Neural cell (in vitro differentiated cells): ENCODE data around the gene ALB. TPM values are rescaled to one million over a fixed set of nuclear protein-coding genes. Genes with fewer than 3 reads are reported as not detected.

Source experiments
- H2AFZ ChIP-seq: fragments of 200-600, 300-800 bp; sonication (generic), shearing (Covaris generic); 2 replicates; pipeline ENCODE4 v1.6.0; 2014; ENCODE audit warnings: low read depth, mild to moderate bottlenecking, antibody characterized with exemption, low read length, moderate library complexity
- H3F3A ChIP-seq: fragments of 200-600 bp; shearing (Covaris generic); 2 replicates; pipeline ENCODE4 v1.6.1; 2016; ENCODE audit warnings: mild to moderate bottlenecking, moderate library complexity, mixed read lengths, antibody characterized with exemption, low read length; ENCODE audit not compliant: insufficient read depth, poor library complexity, severe bottlenecking
- H3K27ac ChIP-seq: fragments of 200-600, 300-800 bp; sonication (generic), shearing (Covaris generic); 2 replicates; pipeline ENCODE4 v1.5.1; 2014; ENCODE audit warnings: mild to moderate bottlenecking, low read length, moderate library complexity
- H3K27me3 ChIP-seq: fragments of 300-800, 200-600 bp; sonication (generic), shearing (Covaris generic); 2 replicates; pipeline ENCODE4 v1.6.0; 2014; ENCODE audit warnings: mild to moderate bottlenecking, low read depth, low read length, moderate library complexity; ENCODE audit not compliant: insufficient read depth
- H3K36me3 ChIP-seq: fragments of 300-800, 200-600 bp; sonication (generic), shearing (Covaris generic); 2 replicates; pipeline ENCODE4 v1.5.1; 2014; ENCODE audit warnings: mild to moderate bottlenecking, antibody characterized with exemption, low read length, moderate library complexity; ENCODE audit not compliant: insufficient read depth
- H3K4me2 ChIP-seq: fragments of 300-800, 200-600 bp; sonication (generic), shearing (Covaris generic); 2 replicates; pipeline ENCODE4 v1.6.0; 2014; ENCODE audit warnings: mild to moderate bottlenecking, low read length
- H3K4me3 ChIP-seq: fragments of 300-800, 200-600 bp; sonication (generic), shearing (Covaris generic); 2 replicates; pipeline ENCODE4 v1.5.1; 2014; ENCODE audit warnings: mild to moderate bottlenecking, low read length, moderate library complexity
- H3K79me2 ChIP-seq: fragments of 200-600 bp; shearing (Covaris generic); replicated peaks from 2 replicates; pipeline ENCODE4 v1.6.0; 2014; ENCODE audit warnings: mild to moderate bottlenecking, low read length, moderate library complexity; ENCODE audit not compliant: insufficient read depth
- H3K9ac ChIP-seq: fragments of 300-800, 200-600 bp; sonication (generic), shearing (Covaris generic); 2 replicates; pipeline ENCODE4 v1.6.1; 2016; ENCODE audit warnings: mild to moderate bottlenecking, low read length, mixed read lengths
- H3K9me2 ChIP-seq: fragments of 200-600 bp; shearing (Covaris generic); 2 replicates; pipeline ENCODE4 v1.6.1; 2016; ENCODE audit warnings: mild to moderate bottlenecking, low read length, mixed read lengths; ENCODE audit not compliant: insufficient read depth
- H3K9me3 ChIP-seq: fragments of 200-600, 300-800 bp; sonication (generic), shearing (Covaris generic); 2 replicates; pipeline ENCODE4 v1.6.1; 2016; ENCODE audit warnings: mild to moderate bottlenecking, mixed run types, low read length, moderate library complexity, mixed read lengths
- H4K20me1 ChIP-seq: fragments of 200-600 bp; shearing (Covaris generic); 2 replicates; pipeline ENCODE4 v1.6.1; 2016; ENCODE audit warnings: mild to moderate bottlenecking, mixed run types; ENCODE audit not compliant: insufficient read depth
- CTCF ChIP-seq: fragments of 450-650 bp; IDR thresholded peaks from 2 replicates; pipeline ENCODE4 v1.5.1; 2014; ENCODE audit warnings: antibody characterized with exemption, mild to moderate bottlenecking, moderate library complexity; ENCODE audit not compliant: poor library complexity, severe bottlenecking
- EP300 ChIP-seq: fragments of 450-650 bp; conservative IDR thresholded peaks from 2 replicates; pipeline ENCODE4 v1.6.1; 2014; ENCODE audit warnings: antibody characterized with exemption, mild to moderate bottlenecking, moderate library complexity; ENCODE audit not compliant: poor library complexity, severe bottlenecking
- EZH2 ChIP-seq: fragments of 200-600, 300-800 bp; shearing (Covaris generic), sonication (generic); IDR thresholded peaks from 2 replicates; pipeline ENCODE4 v1.6.1; 2014; ENCODE audit warnings: antibody characterized with exemption, low read length, borderline replicate concordance, mild to moderate bottlenecking; ENCODE audit not compliant: insufficient read depth, poor library complexity, severe bottlenecking
- MXI1 ChIP-seq: fragments of 450-650 bp; conservative IDR thresholded peaks from 2 replicates; pipeline ENCODE4 v1.6.1; 2014; ENCODE audit warnings: antibody characterized with exemption, mild to moderate bottlenecking; ENCODE audit not compliant: poor library complexity, severe bottlenecking
- POLR2AphosphoS5 ChIP-seq: IDR thresholded peaks from 2 replicates; pipeline ENCODE4 v1.6.1; 2012
- RAD21 ChIP-seq: fragments of 450-650 bp; conservative IDR thresholded peaks from 2 replicates; pipeline ENCODE4 v1.6.1; 2014; ENCODE audit warnings: antibody characterized with exemption, mild to moderate bottlenecking, moderate library complexity
- SMC3 ChIP-seq: fragments of 450-650 bp; conservative IDR thresholded peaks from 2 replicates; pipeline ENCODE4 v1.6.1; 2014; ENCODE audit warnings: antibody characterized with exemption, mild to moderate bottlenecking, moderate library complexity; ENCODE audit not compliant: poor library complexity
- TAF1 ChIP-seq: IDR thresholded peaks from 2 replicates; pipeline ENCODE4 v1.6.1; 2012; ENCODE audit warnings: low read depth
- polyA plus RNA-seq: library from polyadenylated mRNA; depleted of rRNA; stranded (reverse); fragments of >200 nt; gene quantifications from 2 replicates; pipeline ENCODE4 v1.2.3, GENCODE V29; 2014
- TF ChIP-seq, protein P1 (sequence below): IDR thresholded peaks from 2 replicates; pipeline ENCODE4 v1.6.1; 2012; ENCODE audit warnings: borderline replicate concordance

Gene ALB
- polyA plus RNA-seq, 1 donor from 2014 or later, result 3.4 TPM

- no peaks in the 10 kb centered on the region for H3K9me2 ChIP-seq
- H3K36me3 ChIP-seq, result no peaks in the 10 kb centered on the region
- no peak overlapping the region for H3K4me3 ChIP-seq
- H3K27me3 ChIP-seq, result no peaks in the 10 kb centered on the region
- H3K27ac ChIP-seq, result no peak overlapping the region
- no peaks in the 10 kb centered on the region for H4K20me1 ChIP-seq
- H3K79me2 ChIP-seq, result no peaks in the 10 kb centered on the region
- no peak overlapping the region for H3K9ac ChIP-seq
- no peak overlapping the region for H3K4me2 ChIP-seq
- H3K9me3 ChIP-seq, result no peaks in the 10 kb centered on the region
- TF ChIP-seq POLR2AphosphoS5 (no peak), MXI1 (no peak), RAD21 (no peak), TAF1 (no peak), CTCF (no peak), SMC3 (no peak), EP300 (no peak), EZH2 (no peak)
- TF ChIP-seq, protein P1, sequence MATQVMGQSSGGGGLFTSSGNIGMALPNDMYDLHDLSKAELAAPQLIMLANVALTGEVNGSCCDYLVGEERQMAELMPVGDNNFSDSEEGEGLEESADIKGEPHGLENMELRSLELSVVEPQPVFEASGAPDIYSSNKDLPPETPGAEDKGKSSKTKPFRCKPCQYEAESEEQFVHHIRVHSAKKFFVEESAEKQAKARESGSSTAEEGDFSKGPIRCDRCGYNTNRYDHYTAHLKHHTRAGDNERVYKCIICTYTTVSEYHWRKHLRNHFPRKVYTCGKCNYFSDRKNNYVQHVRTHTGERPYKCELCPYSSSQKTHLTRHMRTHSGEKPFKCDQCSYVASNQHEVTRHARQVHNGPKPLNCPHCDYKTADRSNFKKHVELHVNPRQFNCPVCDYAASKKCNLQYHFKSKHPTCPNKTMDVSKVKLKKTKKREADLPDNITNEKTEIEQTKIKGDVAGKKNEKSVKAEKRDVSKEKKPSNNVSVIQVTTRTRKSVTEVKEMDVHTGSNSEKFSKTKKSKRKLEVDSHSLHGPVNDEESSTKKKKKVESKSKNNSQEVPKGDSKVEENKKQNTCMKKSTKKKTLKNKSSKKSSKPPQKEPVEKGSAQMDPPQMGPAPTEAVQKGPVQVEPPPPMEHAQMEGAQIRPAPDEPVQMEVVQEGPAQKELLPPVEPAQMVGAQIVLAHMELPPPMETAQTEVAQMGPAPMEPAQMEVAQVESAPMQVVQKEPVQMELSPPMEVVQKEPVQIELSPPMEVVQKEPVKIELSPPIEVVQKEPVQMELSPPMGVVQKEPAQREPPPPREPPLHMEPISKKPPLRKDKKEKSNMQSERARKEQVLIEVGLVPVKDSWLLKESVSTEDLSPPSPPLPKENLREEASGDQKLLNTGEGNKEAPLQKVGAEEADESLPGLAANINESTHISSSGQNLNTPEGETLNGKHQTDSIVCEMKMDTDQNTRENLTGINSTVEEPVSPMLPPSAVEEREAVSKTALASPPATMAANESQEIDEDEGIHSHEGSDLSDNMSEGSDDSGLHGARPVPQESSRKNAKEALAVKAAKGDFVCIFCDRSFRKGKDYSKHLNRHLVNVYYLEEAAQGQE, result no peak
- no peak overlapping the region for H2AFZ ChIP-seq
- no peaks in the 10 kb centered on the region for H3F3A ChIP-seq
These were observed 11.7 kb downstream of the ALB start for GRCh38 chr4:73415807-73416238.

- Histone ChIP-seq H3K27ac (no peak overlapping the region), H3K9me2 (no peaks in the 10 kb centered on the region), H3K79me2 (no peaks in the 10 kb centered on the region), H3K4me2 (no peak overlapping the region), H2AFZ (no peak overlapping the region), H3K36me3 (no peaks in the 10 kb centered on the region), H4K20me1 (no peaks in the 10 kb centered on the region), H3K9me3 (no peaks in the 10 kb centered on the region), H3K27me3 (no peaks in the 10 kb centered on the region), H3F3A (no peaks in the 10 kb centered on the region), H3K9ac (no peak overlapping the region), H3K4me3 (no peak overlapping the region)
- TF ChIP-seq SMC3, result no peak
- no peak for TF ChIP-seq MXI1
These were observed 12.5 kb downstream of the ALB start for GRCh38 chr4:73416423-73417087.
